ENCODE measurements around the gene PPIA.
A peak's percentile ranks its signal among the peaks of the same experiment; 100 is the strongest.

PPIA gene

GRCh38 chr7:44796504-44797328, at the start of gene PPIA:
PPIA (plus strand) TSS chr7:44796681; CDS start chr7:44796725, 44 bp downstream.
- ATAC-seq (ENCODE audit: low read depth) = peak; percentile 85
- Mint-ChIP-seq H3K27ac (peak within 1 kb of the TSS; percentile 97), H3K9me3 (no peaks in the 10 kb centered on the region)

DNA sequence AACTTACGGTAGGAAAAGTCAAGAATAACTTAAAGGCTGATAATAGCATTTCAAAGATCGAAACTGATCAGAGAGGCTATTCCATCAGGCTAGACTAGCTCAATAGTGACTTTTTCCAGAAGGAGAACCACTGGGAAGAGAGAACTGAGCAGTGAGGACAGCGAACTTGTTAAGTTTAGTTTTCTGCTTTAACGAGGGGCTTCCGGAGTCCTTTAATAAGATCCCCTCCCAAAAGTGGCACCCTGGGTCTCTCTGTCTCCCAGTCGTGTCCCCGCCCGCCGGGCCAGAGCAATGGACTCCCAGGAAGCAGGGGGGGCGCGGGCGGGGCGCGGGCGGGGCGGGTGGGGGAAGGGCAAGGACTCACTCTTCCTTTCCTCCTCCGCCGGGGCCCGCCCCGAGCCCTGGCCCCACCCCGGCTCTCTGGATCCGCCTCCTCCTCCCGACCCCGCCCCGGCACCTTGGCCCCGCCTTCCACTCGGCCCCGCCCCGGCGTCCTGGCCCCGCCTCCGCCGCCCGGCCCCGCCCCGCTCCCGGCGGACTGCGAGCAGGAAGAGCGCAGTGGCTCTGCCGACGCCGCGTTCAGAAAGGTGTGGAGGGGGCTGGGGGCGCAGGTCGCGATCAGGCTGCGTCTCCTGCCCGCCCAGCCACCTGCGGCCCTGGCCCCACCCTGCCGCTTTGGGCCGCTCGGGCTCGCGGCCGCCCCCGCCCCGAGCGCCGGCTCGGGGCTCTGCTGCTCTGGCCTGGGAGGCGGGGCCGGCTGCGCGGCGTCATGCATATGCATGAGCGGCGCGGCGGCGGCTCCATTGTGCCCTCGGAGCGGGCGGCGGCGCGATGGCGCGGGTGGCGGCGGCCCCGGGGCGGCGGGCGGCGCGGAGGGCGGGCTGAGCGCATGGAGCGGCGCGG, 48.2 kb upstream of the PPIA start, which contains the start of gene ZMIZ2:
Gene ZMIZ2 (plus strand): TSS at position 803 of the 903 bp plus-strand sequence. CDS start 7,403 bp downstream, outside the sequence.
- peaks cover 3% of the 10 kb centered on the region for H3K36me3 Mint-ChIP-seq
- peak within 1 kb of the TSS; percentile 96 for H3K27ac Mint-ChIP-seq
- ATAC-seq (ENCODE audit: low read depth) = peak; percentile 67
- DNase-seq (ENCODE audit: low spot score in 2 of 2) = peak; percentile 95 to 99
- peaks cover 34% of the 10 kb centered on the region for H3K4me1 Mint-ChIP-seq
- peak within 1 kb of the TSS; percentile 92 for H3K4me3 Mint-ChIP-seq
- H3K9me3 Mint-ChIP-seq = no peaks in the 10 kb centered on the region
- no peaks in the 10 kb centered on the region for H3K27me3 Mint-ChIP-seq

More at GRCh38 chr7:44796504-44797328, at the start of gene PPIA:
- peak; percentile 96 to 99 for DNase-seq (ENCODE audit: low spot score in 2 of 2)
- Mint-ChIP-seq H3K4me1 (peaks cover 16% of the 10 kb centered on the region), H3K27me3 (no peaks in the 10 kb centered on the region), H3K4me3 (peak within 1 kb of the TSS; percentile 95), H3K36me3 (peaks cover 16% of the 10 kb centered on the region)

DNA sequence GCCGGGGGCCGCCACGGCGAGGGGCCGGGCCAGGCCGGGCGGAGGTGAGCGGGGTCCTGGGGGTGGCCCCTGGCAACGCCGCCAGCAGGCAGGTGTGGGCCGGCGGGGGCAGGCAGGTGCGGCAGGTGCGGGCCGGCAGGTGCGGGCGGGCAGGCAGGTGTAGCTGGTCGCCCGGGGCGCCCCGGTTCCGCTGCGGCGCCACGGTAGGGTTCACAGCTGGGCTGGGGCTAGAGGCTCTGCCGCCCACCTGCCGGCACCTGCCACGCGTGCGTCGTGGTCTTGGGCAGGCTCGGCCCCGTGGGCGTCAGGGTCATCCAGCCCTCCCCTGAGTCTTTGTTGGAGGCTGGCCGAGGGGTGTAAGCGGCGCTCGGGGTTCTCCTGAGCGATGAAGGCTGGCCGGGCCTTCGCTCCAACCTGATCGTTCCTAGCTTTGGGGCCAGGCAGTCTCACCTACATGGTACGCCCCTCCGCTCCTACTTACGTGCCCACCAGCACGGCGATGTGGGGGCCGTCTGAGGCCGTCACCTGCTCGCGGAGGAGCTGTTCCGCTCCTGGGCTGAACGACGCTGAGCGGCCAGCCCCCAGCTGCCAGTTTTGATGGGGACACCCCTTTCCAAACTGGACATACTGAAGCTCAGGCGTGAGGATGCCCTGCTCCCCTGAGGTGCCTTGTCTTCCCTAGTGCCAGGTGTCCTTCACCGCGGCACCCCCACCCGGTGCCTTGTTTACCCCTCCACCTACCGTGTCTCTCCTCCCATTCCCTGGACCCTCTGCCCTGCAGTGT, 47.3 kb upstream of the PPIA start:
- Mint-ChIP-seq H3K36me3 (peaks cover 3% of the 10 kb centered on the region), H3K27ac (peak overlapping the region; percentile 96), H3K4me3 (peak overlapping the region; percentile 92), H3K27me3 (no peaks in the 10 kb centered on the region), H3K9me3 (no peaks in the 10 kb centered on the region), H3K4me1 (peaks cover 36% of the 10 kb centered on the region)
- ATAC-seq (ENCODE audit: low read depth) (peak; percentile 48), DNase-seq (ENCODE audit: low spot score in 2 of 2) (peak; percentile 60 to 81)

- DNase-seq (ENCODE audit: low spot score in 2 of 2) = no peak
- Mint-ChIP-seq H3K4me3 (peak overlapping the region; percentile 92), H3K9me3 (no peaks in the 10 kb centered on the region), H3K27me3 (no peaks in the 10 kb centered on the region), H3K4me1 (peaks cover 40% of the 10 kb centered on the region), H3K27ac (peak overlapping the region; percentile 96), H3K36me3 (peaks cover 3% of the 10 kb centered on the region)
- no peak for ATAC-seq (ENCODE audit: low read depth)
Measured at GRCh38 chr7:44749992-44750391, 46.5 kb upstream of the PPIA start.

DNA sequence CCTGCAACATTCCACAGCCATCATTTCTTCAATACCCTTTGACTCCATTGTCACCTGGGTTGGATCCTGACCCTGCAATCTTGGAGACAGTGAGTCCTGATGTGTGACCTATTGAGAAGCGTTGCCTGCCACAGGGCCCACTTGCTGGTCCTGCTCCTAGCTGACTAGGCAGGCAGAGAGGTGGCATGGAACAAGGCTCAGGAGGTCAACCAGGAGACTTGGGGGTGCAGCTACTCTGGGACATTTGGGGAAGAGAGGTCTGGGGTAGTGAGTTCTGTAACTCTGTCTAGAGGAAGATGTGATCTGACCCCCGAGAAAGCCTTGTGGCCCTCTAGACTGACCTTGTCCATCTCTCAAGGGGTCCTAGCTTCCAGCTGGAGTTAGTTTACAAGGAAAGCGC, 46.1 kb upstream of the PPIA start:
- Mint-ChIP-seq H3K27ac (peak overlapping the region; percentile 96), H3K9me3 (no peaks in the 10 kb centered on the region), H3K36me3 (peaks cover 3% of the 10 kb centered on the region), H3K4me1 (peaks cover 42% of the 10 kb centered on the region), H3K4me3 (peak overlapping the region; percentile 92), H3K27me3 (no peaks in the 10 kb centered on the region)
- DNase-seq (ENCODE audit: low spot score in 2 of 2) = no peak
- no peak for ATAC-seq (ENCODE audit: low read depth)

DNA sequence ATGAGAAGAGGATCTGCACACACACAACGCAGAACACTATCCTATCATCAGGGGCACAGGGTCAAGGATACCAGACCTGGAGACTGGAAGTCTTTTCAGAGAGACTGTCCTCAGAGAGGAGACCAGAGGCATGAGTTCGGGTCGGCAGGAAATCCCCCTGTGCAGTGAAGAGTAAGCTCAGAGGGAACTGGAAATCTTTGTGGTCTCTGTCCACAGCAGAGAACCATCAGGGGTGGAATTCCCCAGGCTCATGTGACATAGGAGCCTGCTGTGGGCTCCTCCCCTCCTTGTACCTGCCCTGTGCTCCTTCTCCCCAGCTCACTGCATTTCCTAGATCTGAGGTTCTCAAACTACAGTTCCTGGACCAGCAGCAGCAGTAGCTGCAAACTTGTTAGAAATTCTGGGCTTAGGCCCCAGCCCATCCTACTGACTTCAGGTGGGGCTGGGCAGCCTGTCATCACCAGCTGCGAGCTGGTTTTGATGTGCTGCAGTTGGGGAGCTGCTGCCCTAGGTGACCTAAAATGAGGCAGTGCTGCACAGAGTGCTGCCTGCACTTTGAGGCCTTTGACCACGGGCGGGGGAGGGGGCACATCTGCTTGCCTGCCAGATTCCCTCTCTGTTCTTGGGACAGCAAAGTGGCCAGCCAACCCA, 45.4 kb upstream of the PPIA start:
- no peaks in the 10 kb centered on the region for H3K9me3 Mint-ChIP-seq
- DNase-seq (ENCODE audit: low spot score in 2 of 2) (peak; percentile 62 to 76), ATAC-seq (ENCODE audit: low read depth) (peak; percentile 66)
- peaks cover 3% of the 10 kb centered on the region for H3K36me3 Mint-ChIP-seq
- peak overlapping the region; percentile 92 for H3K4me3 Mint-ChIP-seq
- H3K27me3 Mint-ChIP-seq = no peaks in the 10 kb centered on the region
- peaks cover 46% of the 10 kb centered on the region for H3K4me1 Mint-ChIP-seq
- peak overlapping the region; percentile 96 for H3K27ac Mint-ChIP-seq

DNA sequence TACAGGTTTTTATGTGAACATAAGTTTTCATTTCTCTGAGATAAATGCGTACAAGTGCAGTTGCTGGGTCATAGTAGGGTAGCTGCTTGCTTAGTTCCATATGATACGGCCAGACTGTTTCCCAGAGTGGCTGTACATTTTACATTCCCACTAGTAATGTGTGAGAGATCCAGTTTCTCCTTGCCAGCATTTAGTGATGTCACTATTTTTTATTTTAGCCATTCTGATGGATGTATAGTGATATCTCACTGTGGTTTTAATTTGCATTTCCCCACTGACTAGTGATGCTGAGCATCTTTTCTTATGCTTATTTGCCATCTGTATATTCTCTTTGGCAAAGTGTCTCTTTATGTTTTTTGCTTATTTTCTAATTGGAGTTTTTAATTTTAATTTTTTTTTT, 43.7 kb upstream of the PPIA start:
- no peaks in the 10 kb centered on the region for H3K9me3 Mint-ChIP-seq
- no peak for DNase-seq (ENCODE audit: low spot score in 2 of 2)
- H3K4me3 Mint-ChIP-seq = peak overlapping the region; percentile 70
- no peak for ATAC-seq (ENCODE audit: low read depth)
- H3K27ac Mint-ChIP-seq = peak overlapping the region; percentile 96
- peaks cover 5% of the 10 kb centered on the region for H3K36me3 Mint-ChIP-seq
- no peaks in the 10 kb centered on the region for H3K27me3 Mint-ChIP-seq
- peaks cover 39% of the 10 kb centered on the region for H3K4me1 Mint-ChIP-seq

DNA sequence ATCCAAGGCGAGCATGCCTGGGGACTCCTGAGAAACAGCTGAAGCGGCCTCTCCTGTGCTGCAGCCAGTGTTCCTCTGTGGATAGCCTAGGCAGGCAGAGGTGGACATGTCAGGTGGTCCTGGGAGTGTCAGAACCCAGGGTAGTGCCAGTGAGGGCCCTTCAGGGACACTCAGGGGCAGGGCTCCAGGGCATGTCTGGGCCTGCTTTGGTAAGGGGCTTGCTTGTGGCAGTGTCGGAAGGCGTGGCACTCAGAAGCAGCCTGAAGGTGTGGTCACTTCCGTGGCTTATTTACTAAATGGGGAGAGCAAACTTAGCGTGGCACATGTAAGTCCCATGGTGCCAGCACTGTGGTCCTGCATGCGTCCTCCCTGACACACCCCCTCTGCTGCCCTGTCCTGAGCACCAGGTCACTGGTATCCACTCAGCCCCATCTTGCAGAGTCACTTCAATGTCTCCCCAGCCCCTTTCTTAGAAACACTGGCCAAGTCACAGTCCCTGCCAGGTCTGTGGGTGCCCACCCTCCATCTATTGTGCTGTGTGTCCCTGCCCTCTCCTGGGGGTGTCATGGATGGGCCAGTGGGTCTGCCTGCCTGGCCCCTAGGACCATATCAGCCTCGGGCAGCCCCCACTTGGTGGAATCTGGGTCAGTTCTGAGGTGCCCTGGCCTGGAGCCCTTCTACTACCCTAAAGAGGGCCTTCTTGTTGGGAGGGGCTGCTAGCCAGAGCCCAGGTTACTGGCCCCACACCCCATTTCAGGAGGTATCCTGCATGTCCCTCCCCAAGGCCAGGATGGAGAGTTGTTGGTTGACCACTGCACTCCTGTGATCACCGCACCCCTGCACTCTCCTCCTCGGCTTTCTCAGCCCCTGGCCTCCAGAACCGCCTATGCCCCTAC, 41.4 kb upstream of the PPIA start:
- Mint-ChIP-seq H3K9me3 (no peaks in the 10 kb centered on the region), H3K27me3 (no peaks in the 10 kb centered on the region), H3K36me3 (peaks cover 8% of the 10 kb centered on the region), H3K27ac (peak overlapping the region; percentile 17), H3K4me3 (peak overlapping the region; percentile 32), H3K4me1 (peaks cover 33% of the 10 kb centered on the region)
- ATAC-seq (ENCODE audit: low read depth) (no peak), DNase-seq (ENCODE audit: low spot score in 2 of 2) (no peak)

DNA sequence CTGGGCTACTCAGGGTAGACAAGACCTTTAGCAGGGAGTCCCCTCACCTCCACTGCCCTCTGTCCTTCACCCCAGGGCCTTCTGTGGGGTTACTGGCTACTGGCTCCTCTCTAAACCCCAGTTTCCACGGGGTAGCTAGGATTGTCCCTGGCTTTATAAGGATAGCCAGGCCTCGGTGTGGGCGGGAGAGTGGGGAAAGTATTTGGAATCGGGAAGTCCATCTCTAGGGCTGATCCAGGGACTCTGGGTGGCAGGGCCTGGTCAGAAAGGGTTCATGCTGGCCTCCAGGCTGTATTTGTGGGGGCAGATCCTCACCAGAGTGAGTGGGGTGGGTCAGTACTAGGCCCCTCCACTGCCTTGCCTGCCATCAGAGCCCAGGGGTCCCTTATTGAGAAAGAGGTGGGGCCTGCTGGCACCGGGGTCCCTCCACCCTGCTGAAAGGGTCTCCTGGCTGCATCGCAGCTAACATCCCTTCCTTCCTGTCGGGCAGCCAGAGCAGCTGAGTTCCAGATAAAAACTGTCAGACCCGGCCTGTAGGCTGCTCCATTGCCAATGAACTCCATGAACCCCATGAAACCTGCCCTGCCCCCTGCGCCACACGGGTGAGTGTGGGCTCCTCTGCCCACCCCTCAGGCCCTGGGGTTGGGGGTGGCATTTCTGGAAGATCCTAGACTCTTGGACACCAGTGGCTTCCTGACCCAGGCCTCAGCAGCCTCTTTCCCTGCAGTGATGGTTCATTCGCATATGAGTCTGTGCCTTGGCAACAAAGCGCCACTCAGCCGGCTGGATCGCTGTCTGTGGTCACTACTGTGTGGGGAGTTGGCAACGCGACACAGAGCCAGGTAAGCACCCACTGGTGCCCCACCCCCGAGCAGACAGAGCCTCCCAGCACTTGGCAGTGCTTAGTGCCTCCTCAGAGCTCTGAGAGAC, 40.5 kb upstream of the PPIA start:
- H3K4me1 Mint-ChIP-seq = peaks cover 25% of the 10 kb centered on the region
- no peak overlapping the region for H3K4me3 Mint-ChIP-seq
- peak overlapping the region; percentile 17 for H3K27ac Mint-ChIP-seq
- no peaks in the 10 kb centered on the region for H3K27me3 Mint-ChIP-seq
- peaks cover 12% of the 10 kb centered on the region for H3K36me3 Mint-ChIP-seq
- no peak for DNase-seq (ENCODE audit: low spot score in 2 of 2)
- no peaks in the 10 kb centered on the region for H3K9me3 Mint-ChIP-seq
- no peak for ATAC-seq (ENCODE audit: low read depth)

DNA sequence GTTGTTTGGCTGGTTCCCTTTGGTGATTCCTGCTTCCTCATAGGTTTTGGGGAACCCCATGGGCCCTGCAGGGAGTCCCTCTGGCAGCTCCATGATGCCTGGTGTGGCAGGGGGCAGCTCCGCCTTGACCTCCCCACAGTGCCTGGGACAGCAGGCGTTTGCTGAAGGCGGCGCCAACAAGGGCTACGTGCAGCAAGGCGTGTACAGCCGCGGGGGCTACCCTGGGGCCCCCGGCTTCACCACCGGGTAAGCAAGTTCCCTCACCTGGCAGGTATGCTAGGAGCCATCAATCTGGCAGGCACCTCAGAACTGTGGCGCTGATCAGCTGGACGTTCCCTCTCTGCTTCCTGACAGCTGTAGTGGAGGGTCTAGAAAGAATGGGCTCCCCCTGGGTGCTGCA, 39.6 kb upstream of the PPIA start:
- peaks cover 21% of the 10 kb centered on the region for H3K4me1 Mint-ChIP-seq
- H3K36me3 Mint-ChIP-seq = peaks cover 14% of the 10 kb centered on the region
- H3K27me3 Mint-ChIP-seq = no peaks in the 10 kb centered on the region
- H3K27ac Mint-ChIP-seq = no peak overlapping the region
- no peak overlapping the region for H3K4me3 Mint-ChIP-seq
- no peaks in the 10 kb centered on the region for H3K9me3 Mint-ChIP-seq
- DNase-seq (ENCODE audit: low spot score in 2 of 2) = no peak
- ATAC-seq (ENCODE audit: low read depth) = no peak

DNA sequence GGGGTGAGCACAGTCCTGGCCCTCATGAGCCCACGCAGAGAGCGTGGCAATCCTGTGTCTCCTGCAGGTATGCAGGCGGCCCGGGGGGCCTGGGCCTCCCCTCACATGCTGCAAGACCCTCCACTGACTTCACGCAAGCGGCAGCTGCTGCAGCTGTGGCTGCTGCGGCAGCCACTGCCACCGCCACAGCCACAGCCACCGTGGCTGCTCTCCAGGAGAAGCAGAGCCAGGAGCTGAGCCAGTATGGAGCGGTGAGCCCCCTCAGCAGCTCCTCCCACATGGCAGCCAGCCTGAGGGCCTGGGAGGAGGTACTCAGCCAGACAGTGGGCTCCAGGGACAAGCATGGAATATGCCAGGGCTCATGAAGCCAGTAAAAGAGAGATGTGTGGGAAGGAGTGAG, 39.2 kb upstream of the PPIA start:
- Mint-ChIP-seq H3K4me1 (peaks cover 19% of the 10 kb centered on the region), H3K36me3 (peaks cover 16% of the 10 kb centered on the region), H3K27me3 (no peaks in the 10 kb centered on the region), H3K27ac (no peak overlapping the region), H3K9me3 (no peaks in the 10 kb centered on the region), H3K4me3 (no peak overlapping the region)
- no peak for DNase-seq (ENCODE audit: low spot score in 2 of 2)
- ATAC-seq (ENCODE audit: low read depth) = no peak

- no peak for ATAC-seq (ENCODE audit: low read depth)
- peaks cover 16% of the 10 kb centered on the region for H3K36me3 Mint-ChIP-seq
- H3K4me1 Mint-ChIP-seq = peaks cover 15% of the 10 kb centered on the region
- no peak overlapping the region for H3K4me3 Mint-ChIP-seq
- no peak overlapping the region for H3K27ac Mint-ChIP-seq
- H3K27me3 Mint-ChIP-seq = no peaks in the 10 kb centered on the region
- no peaks in the 10 kb centered on the region for H3K9me3 Mint-ChIP-seq
- no peak for DNase-seq (ENCODE audit: low spot score in 2 of 2)
Measured at GRCh38 chr7:44757739-44758138, 38.7 kb upstream of the PPIA start.

All from memory B cell (primary cell).